EL (cell line): ENCODE results near the gene CACNA1A.
"Not testable (repeated sequence)": the region's sequence is repeated elsewhere in the genome, so short reads cannot be mapped to it uniquely, and the experiment has no call there.

ENCODE experiments used
- DNase-seq: peaks from one replicate; pipeline ENCODE4 v3.0.0-alpha.2; 2016

The CACNA1A gene

GRCh38 chr19:13506471-13506820, at the start of gene CACNA1A:
TSS of gene CACNA1A (minus strand) at chr19:13506479. CDS start at chr19:13506224, 255 bp downstream.
- peak; percentile 19 for DNase-seq

GRCh38 chr19:13554506-13555240, 48.4 kb upstream of the CACNA1A start:
- no peak for DNase-seq

- no peak for DNase-seq
Measured at GRCh38 chr19:13553880-13554400, 47.7 kb upstream of the CACNA1A start.

GRCh38 chr19:13548131-13548530, 41.9 kb upstream of the CACNA1A start:
- DNase-seq, result no peak

GRCh38 chr19:13547102-13547501, 40.8 kb upstream of the CACNA1A start:
- no peak for DNase-seq

GRCh38 chr19:13544423-13544822, 38.1 kb upstream of the CACNA1A start:
- no peak for DNase-seq

DNA sequence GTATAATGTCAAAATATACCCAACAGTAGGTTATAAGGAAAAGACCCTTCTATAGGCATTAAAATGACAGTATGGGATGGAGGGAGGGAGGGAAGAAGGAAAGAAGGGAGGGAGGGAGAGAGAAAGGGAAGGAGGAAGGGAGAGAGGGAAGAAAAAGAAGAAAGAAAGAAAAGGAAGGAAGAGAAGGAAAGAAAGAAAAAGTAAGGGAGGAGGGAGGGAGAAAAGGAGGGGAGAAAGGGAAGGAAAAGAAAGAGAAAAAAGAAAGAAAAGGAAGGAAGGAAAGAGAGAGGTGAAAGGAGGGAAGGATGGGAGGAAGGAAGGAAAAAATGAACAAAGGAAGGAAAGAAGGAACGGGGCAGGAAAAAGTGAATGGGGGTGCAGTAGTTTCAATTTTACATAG, 35.3 kb upstream of the CACNA1A start:
- DNase-seq, result no peak

GRCh38 chr19:13539332-13539731, 33.1 kb upstream of the CACNA1A start:
- no peak for DNase-seq

GRCh38 chr19:13538601-13539253, 32.4 kb upstream of the CACNA1A start:
- DNase-seq, result no peak

DNA sequence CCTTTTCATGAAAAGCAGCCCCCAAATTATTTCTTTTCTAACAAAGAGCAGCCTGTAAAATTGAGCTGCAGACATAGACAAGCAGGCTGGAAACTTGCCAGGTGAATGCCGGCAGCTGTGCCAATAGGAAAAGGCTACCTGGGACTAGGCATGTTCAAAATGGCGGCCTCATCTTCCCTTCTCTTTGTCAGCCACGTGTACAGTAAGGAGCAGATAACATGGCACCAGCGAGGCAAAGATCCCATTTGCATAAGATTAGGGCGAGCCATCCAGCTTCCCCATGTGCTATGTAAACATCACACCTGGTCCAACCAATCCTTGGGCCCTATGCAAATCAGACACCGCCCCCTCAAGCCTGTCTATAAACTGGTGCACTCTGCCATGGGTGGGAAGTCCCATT, 31.2 kb upstream of the CACNA1A start:
- DNase-seq, result no peak

DNA sequence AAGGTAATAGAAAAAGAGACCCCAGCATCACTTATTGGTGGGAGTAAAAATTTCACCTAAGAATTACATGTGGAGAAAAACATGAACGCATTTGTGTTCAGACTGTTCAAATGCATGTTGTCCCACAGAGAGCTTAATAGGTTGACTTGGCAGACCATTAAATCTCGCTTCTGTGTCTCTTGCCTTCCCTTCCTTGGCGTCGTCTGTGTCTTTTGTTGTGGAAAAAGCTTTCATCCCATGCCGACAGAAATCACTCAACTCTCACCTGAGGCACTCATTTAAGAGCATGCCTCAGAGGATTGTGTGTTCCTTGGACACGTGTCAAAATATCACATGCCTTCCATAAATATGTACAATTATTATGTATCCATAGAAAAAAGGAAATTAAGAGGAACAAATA, 24.4 kb upstream of the CACNA1A start:
- DNase-seq, result no peak

DNA sequence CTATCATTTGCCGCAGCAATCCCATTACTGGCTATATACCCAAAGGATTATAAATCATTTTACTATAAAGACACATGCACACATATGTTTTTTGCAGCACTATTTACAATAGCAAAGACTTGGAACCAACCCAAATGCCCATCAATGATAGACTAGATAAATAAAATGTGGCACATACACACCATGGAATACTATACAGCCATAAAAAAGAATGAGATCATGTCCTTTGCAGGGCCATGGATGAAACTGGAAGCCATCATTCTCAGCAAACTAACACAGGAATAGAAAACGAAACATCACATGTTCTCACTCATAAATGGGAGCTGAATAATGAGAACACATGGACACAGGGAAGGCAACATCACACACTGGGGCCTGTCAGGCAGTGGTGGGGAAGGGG, 23.4 kb upstream of the CACNA1A start:
- not testable (repeated sequence) for DNase-seq

- DNase-seq, result peak; percentile 27
Measured at GRCh38 chr19:13526552-13526951, 20.3 kb upstream of the CACNA1A start.

GRCh38 chr19:13521066-13521465, 14.8 kb upstream of the CACNA1A start:
- DNase-seq, result peak; percentile 18

DNA sequence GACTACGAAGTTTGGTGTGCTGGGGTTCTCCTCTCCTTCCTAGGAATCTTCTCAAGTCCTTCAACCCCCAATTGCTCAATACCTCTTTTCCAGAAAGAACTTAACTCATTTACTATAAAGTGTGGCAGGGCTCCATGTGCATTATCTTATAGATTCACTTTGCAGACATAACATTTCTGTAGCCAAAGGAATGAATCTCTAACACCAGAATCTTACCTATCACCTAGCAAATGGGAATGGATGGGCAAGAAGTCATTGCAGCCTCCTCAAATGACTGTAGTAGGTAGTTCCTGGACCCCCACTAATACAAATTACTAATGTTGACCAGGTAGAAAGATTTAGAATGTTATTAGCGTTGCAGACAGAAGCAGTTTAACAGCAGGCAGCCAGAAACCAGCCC, 5.7 kb upstream of the CACNA1A start:
- DNase-seq, result no peak

GRCh38 chr19:13507053-13507611, 853 bp upstream of the CACNA1A start:
- peak; percentile 10 for DNase-seq

DNA sequence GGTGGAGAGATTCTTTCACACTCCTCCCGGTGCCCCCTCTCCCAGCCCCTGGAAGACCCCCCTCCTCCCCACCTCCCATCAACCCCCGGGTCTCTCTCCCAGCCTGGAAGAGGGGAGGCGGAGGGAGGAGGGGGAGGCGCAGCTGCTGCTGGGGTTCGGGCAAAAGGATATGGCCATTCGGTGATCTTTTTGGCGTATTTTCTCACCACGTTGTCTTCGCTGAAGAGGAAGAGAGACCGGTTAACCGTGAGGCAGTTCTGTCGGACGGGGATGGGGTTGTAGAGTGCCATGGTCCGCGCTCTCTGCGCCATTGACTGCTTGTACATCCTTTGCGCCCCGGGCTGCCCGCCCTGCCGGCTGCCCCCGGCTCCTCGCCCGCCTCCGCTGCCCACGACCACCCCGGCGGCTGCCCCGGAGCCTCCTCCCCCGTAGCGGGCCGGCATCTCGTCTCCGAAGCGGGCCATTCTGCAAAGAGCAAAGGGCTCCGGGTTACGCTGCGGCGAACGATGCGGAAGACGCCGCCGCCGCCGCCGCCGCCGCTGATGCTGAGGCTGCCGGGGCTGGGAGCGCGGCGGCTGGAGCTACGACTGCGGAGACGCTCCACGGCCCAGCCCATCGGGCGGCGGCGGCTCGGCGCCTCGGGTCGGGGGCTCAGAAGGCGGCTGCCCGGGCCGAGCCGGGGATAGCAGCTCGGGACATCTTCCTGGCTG, 363 bp downstream of the CACNA1A start:
- peak; percentile 19 for DNase-seq

- DNase-seq, result no peak
Measured at GRCh38 chr19:13505164-13505695, 1.0 kb downstream of the CACNA1A start.

DNA sequence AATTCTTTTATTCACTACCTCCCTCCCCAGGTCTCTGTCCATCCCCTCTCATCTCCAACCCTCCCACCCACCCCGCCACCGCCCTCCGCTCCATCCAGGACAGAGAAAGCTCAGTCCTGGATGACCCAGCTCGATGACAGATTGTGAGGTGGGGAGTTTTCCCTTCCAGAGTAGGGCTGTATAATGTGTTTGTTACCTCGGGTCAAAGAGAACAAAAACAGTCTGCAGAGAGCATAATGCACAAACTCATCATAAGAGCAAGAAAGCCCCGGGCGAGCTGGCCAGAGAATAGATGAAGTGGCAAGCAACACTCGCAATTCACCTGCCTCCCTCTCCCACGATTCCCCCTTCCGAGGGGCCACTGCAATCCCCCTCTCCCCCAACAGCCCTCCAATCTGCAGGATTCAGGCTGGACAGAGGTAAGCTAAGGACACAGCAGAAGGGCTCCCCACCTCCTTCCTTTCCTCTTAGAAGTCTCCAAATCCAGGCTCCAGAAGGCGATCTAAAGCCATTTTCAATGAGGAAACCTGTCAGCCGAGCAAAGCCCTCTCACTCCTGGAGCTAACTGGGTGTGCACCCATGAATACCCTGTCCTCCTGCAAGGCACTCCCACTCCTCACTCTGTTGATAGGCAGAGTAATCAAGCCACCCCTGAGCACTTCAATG, 2.6 kb downstream of the CACNA1A start:
- no peak for DNase-seq

- DNase-seq, result no peak
Measured at GRCh38 chr19:13502231-13502630, 4.0 kb downstream of the CACNA1A start.

DNA sequence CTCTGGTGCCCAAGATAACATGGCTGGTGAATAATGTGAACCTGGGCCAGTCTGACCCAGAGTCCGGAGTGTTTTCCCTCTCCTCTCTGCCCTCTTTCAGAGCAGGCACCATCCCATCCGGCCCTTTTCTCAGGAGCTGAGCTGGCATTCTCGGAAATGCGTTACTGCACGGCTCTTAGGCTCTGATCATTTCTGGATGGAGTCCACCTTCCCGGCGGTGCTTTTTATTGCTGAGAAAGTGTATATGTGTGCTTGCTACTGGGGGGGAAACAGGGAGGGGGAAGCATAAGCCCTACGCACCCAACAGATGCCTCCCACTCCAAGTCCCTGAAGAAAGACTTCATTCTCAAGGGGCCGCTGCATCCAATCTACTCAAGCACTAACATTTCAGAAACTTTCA, 6.6 kb downstream of the CACNA1A start:
- no peak for DNase-seq

DNA sequence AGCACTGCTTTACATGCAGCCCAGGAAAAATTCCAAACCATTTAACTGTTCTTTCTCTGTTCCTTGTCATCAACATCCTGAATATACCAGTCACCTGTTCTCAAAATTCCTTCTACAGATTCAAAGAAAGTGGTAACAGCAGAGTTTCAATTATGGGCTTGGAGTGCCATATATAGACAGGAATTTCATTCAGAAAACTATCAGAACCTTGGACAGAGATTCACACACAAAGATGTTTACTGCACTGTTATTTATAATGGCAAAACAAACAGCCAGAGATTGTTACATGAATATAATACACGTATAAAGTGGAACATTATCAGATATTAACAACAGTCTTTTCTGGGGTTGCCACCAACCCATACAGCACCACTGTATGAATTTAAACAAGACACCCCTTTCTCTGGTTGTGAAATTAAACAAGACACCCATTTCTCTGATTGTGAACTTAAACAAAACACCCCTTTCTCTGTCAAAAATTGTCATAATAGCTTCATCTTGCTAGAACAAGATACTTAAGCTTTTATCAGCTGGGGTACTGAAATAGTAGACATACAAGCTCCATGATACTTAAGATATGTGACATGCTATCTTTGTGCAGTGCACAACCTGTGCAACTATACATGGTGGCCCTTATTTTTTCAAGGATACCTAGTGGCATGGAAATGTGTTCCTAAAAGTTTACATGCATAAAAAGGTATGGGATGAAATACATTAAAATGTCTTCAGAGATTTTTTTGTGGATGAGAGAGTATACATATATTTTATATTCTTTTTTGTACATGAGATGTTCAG, 12.6 kb downstream of the CACNA1A start:
- no peak for DNase-seq
